PC-3 (cell line): ENCODE data around the gene KRT73. TPM values are rescaled to one million over a fixed set of nuclear protein-coding genes. Genes with fewer than 3 reads are reported as not detected.

ENCODE experiments used
- ATAC-seq: fragments of 200-7000 bp; cut with Tn5 transposase; 2 replicates; pipeline ENCODE4 v1.9.1; 2020; ENCODE audit warnings: mild to moderate bottlenecking, moderate library complexity
- BruUV-seq: library from RNA; stranded (reverse); fragments of 400-500 nt; replicated peaks from 2 replicates; lab custom pipeline; 2021; lab: Mats Ljungman, UMichigan
- CTCF ChIA-PET: fragments of 300-600 bp; sonication (Branson Sonifier 250); formaldehyde crosslinking; loops from one replicate; lab custom pipeline; 2022; ENCODE audit warnings: antibody characterized with exemption; lab: Charles Lee
- POLR2A ChIA-PET: fragments of 300-600 bp; sonication (Branson Sonifier 250); formaldehyde crosslinking; loops from one replicate; lab custom pipeline; 2022; ENCODE audit warnings: antibody characterized with exemption; ENCODE audit not compliant: unreplicated experiment; lab: Charles Lee
- DNase-seq: peaks from one replicate; pipeline ENCODE4 v3.0.0-alpha.2; 2015
- H2AFZ ChIP-seq: fragments of 300-600 bp; sonication (generic); 2 replicates; pipeline ENCODE4 v1.6.0; 2016; ENCODE audit warnings: antibody characterized with exemption, low read length
- H3F3A ChIP-seq: fragments of 300-600 bp; sonication (generic); one replicate; pipeline ENCODE4 v1.6.0; 2017; ENCODE audit warnings: antibody characterized with exemption, low read length, control low read depth, mild to moderate bottlenecking; ENCODE audit not compliant: unreplicated experiment
- H3K27ac ChIP-seq: fragments of 300-600 bp; sonication (generic); 2 replicates; pipeline ENCODE4 v1.5.1; 2016; ENCODE audit warnings: mild to moderate bottlenecking, low read length
- H3K27me3 ChIP-seq: fragments of 300-600 bp; sonication (generic); 2 replicates; pipeline ENCODE4 v1.6.1; 2016; ENCODE audit warnings: low read length, mixed read lengths
- H3K36me3 ChIP-seq: fragments of 300-600 bp; sonication (generic); 2 replicates; pipeline ENCODE4 v1.6.1; 2016; ENCODE audit warnings: low read depth, mixed run types, low read length, mixed read lengths
- H3K4me1 ChIP-seq: fragments of 300-600 bp; sonication (generic); 2 replicates; pipeline ENCODE4 v1.5.1; 2016; ENCODE audit warnings: low read length; ENCODE audit not compliant: insufficient read depth
- H3K4me2 ChIP-seq: fragments of 300-600 bp; sonication (generic); 2 replicates; pipeline ENCODE4 v1.6.0; 2016; ENCODE audit warnings: low read length
- H3K4me3 ChIP-seq: fragments of 300-600 bp; sonication (generic); 2 replicates; pipeline ENCODE4 v1.5.1; 2016; ENCODE audit warnings: mild to moderate bottlenecking, low read length, mixed read lengths
- H3K79me2 ChIP-seq: fragments of 300-600 bp; sonication (generic); 2 replicates; pipeline ENCODE4 v1.6.1; 2017; ENCODE audit warnings: low read length, mixed read lengths
- H3K9ac ChIP-seq: fragments of 300-600 bp; sonication (generic); 2 replicates; pipeline ENCODE4 v1.6.0; 2016; ENCODE audit warnings: mild to moderate bottlenecking, low read length
- H3K9me2 ChIP-seq: fragments of 300-600 bp; sonication (generic); replicated peaks from 2 replicates; pipeline ENCODE4 v1.6.1; 2016; ENCODE audit warnings: mixed run types, low read length, mixed read lengths
- H3K9me3 ChIP-seq: fragments of 300-600 bp; sonication (generic); 2 replicates; pipeline ENCODE4 v1.6.1; 2016; ENCODE audit warnings: low read length, mixed read lengths
- H4K20me1 ChIP-seq: fragments of 300-600 bp; sonication (generic); 2 replicates; pipeline ENCODE4 v1.6.1; 2016; ENCODE audit warnings: low read length, mixed read lengths
- CTCF ChIP-seq: fragments of 300-600 bp; sonication (generic); conservative IDR thresholded peaks from 2 replicates; pipeline ENCODE4 v1.5.1; 2017; ENCODE audit warnings: antibody characterized with exemption, low read depth, mild to moderate bottlenecking, low read length
- EZH2 ChIP-seq: fragments of 300-600 bp; sonication (generic); IDR thresholded peaks from one replicate; pipeline ENCODE4 v1.6.1; 2017; ENCODE audit warnings: antibody characterized with exemption, mild to moderate bottlenecking, low read length; ENCODE audit not compliant: unreplicated experiment
- EZH2phosphoT487 ChIP-seq: fragments of 300-600 bp; sonication (generic); IDR thresholded peaks from 2 replicates; pipeline ENCODE4 v1.6.1; 2018; ENCODE audit warnings: mild to moderate bottlenecking, antibody characterized with exemption, low read length, borderline replicate concordance
- intact Hi-C: fragments of 100-400 bp; cut with micrococcal nuclease; formaldehyde crosslinking; loops from 2 replicates; pipeline ENCODE4 v1.9.0; 2023
- total RNA-seq: library from RNA; depleted of rRNA; stranded (reverse); fragments of >200 nt; gene quantifications from 2 replicates; pipeline ENCODE4 v1.2.3, GENCODE V29; 2014

Gene KRT73
- total RNA-seq, 1 experiment from 2014 or later: not detected

- DNase-seq (no peak), ATAC-seq (no peak)
- H3K9ac ChIP-seq: no peak overlapping the region
- H3K9me2 ChIP-seq: no peaks in the 10 kb centered on the region
- TF ChIP-seq EZH2 (no peak), CTCF (no peak)
- BruUV-seq: no TSS peak
- ChIA-PET POLR2A (no interaction called here), CTCF (no interaction called here)
- no peaks in the 10 kb centered on the region for H3F3A ChIP-seq
- H3K9me3 ChIP-seq: no peaks in the 10 kb centered on the region
- no peaks in the 10 kb centered on the region for H3K4me1 ChIP-seq
- H3K27ac ChIP-seq: no peak overlapping the region
- no peaks in the 10 kb centered on the region for H4K20me1 ChIP-seq
- H3K4me3 ChIP-seq: no peak overlapping the region
- H2AFZ ChIP-seq: no peak overlapping the region
- intact Hi-C loops: no loop called here
- H3K4me2 ChIP-seq: no peak overlapping the region
- H3K36me3 ChIP-seq: no peaks in the 10 kb centered on the region
- H3K79me2 ChIP-seq: no peaks in the 10 kb centered on the region
- H3K27me3 ChIP-seq: peaks cover 49% of the 10 kb centered on the region
Observed at GRCh38 chr12:52570511-52570910, 47.8 kb downstream of the KRT73 start.

- DNase-seq (no peak), ATAC-seq (no peak)
- Histone ChIP-seq H3K79me2 (no peaks in the 10 kb centered on the region), H3K27ac (no peak overlapping the region), H4K20me1 (no peaks in the 10 kb centered on the region), H3K4me1 (no peaks in the 10 kb centered on the region), H3K36me3 (no peaks in the 10 kb centered on the region), H3K9ac (no peak overlapping the region), H2AFZ (no peak overlapping the region), H3K4me3 (no peak overlapping the region), H3K9me2 (no peaks in the 10 kb centered on the region), H3F3A (no peaks in the 10 kb centered on the region), H3K9me3 (no peaks in the 10 kb centered on the region), H3K27me3 (peaks cover 59% of the 10 kb centered on the region), H3K4me2 (no peak overlapping the region)
- intact Hi-C loops: no loop called here
- ChIA-PET CTCF (no interaction called here), POLR2A (no interaction called here)
- BruUV-seq: no TSS peak
- TF ChIP-seq CTCF: no peak
Observed at GRCh38 chr12:52568111-52568510, 50.2 kb downstream of the KRT73 start.

GRCh38 chr12:52566847-52567291, 51.5 kb downstream of the KRT73 start:
- ChIA-PET CTCF (no interaction called here), POLR2A (no interaction called here)
- H2AFZ ChIP-seq: no peak overlapping the region
- peaks cover 54% of the 10 kb centered on the region for H3K27me3 ChIP-seq
- DNase-seq: no peak
- no peak overlapping the region for H3K9ac ChIP-seq
- H3F3A ChIP-seq: no peaks in the 10 kb centered on the region
- no peaks in the 10 kb centered on the region for H3K9me3 ChIP-seq
- ATAC-seq: no peak
- H3K36me3 ChIP-seq: no peaks in the 10 kb centered on the region
- BruUV-seq: no TSS peak
- H4K20me1 ChIP-seq: no peaks in the 10 kb centered on the region
- TF ChIP-seq CTCF: no peak
- no peak for TF ChIP-seq EZH2
- TF ChIP-seq EZH2phosphoT487: no peak
- no peak overlapping the region for H3K4me3 ChIP-seq
- H3K4me2 ChIP-seq: no peak overlapping the region
- no peaks in the 10 kb centered on the region for H3K4me1 ChIP-seq
- H3K9me2 ChIP-seq: no peaks in the 10 kb centered on the region
- H3K79me2 ChIP-seq: no peaks in the 10 kb centered on the region
- intact Hi-C loops: no loop called here
- H3K27ac ChIP-seq: no peak overlapping the region
